Activated CD8-positive, alpha-beta memory T cell treated with anti-CD3 and anti-CD28 coated beads for 24 hours (primary cell): ENCODE data around the gene PPP1R37.

ENCODE experiments used
- DNase-seq: peaks from one replicate; pipeline ENCODE4 v3.0.0-alpha.2; 2020

Gene PPP1R37

GRCh38 chr19:45171211-45171623, 78.2 kb downstream of the PPP1R37 start:
- no peak for DNase-seq

- peak; percentile 58 for DNase-seq
Observed at GRCh38 chr19:45172173-45172572, 79.2 kb downstream of the PPP1R37 start.

GRCh38 chr19:45172611-45173208, 79.7 kb downstream of the PPP1R37 start:
- no peak for DNase-seq

- no peak for DNase-seq
Observed at GRCh38 chr19:45173816-45174215, 80.8 kb downstream of the PPP1R37 start.

GRCh38 chr19:45175515-45176345, 82.8 kb downstream of the PPP1R37 start:
- DNase-seq: no peak

GRCh38 chr19:45177817-45178261, 84.9 kb downstream of the PPP1R37 start, which contains the start of gene TRAPPC6A:
TSS of gene TRAPPC6A (minus strand) at chr19:45178237. CDS start at chr19:45178218, 19 bp downstream.
- no peak for DNase-seq

- DNase-seq: peak; percentile 99
Observed at GRCh38 chr19:45178262-45179071, 85.5 kb downstream of the PPP1R37 start, which contains the start of gene BLOC1S3. TSS of gene BLOC1S3 (plus strand) at chr19:45178784. CDS start at chr19:45179297, 513 bp downstream.

GRCh38 chr19:45179072-45179891, 86.3 kb downstream of the PPP1R37 start:
- peak; percentile 77 for DNase-seq

GRCh38 chr19:45179892-45180370, 87.0 kb downstream of the PPP1R37 start:
- DNase-seq: no peak

GRCh38 chr19:45180936-45181335, 88.0 kb downstream of the PPP1R37 start:
- no peak for DNase-seq

GRCh38 chr19:45182758-45183157, 89.8 kb downstream of the PPP1R37 start:
- DNase-seq: no peak

- DNase-seq: no peak
Observed at GRCh38 chr19:45184115-45184514, 91.1 kb downstream of the PPP1R37 start.

GRCh38 chr19:45186509-45187334, 93.7 kb downstream of the PPP1R37 start:
- DNase-seq: no peak

- DNase-seq: no peak
Observed at GRCh38 chr19:45187421-45188100, 94.6 kb downstream of the PPP1R37 start.

GRCh38 chr19:45189971-45190370, 97.0 kb downstream of the PPP1R37 start:
- no peak for DNase-seq

GRCh38 chr19:45191375-45191774, 98.4 kb downstream of the PPP1R37 start:
- no peak for DNase-seq

GRCh38 chr19:45195764-45196163, 102.8 kb downstream of the PPP1R37 start:
- no peak for DNase-seq
